ENCODE data around the gene RHOV. TPM values are rescaled to one million over a fixed set of nuclear protein-coding genes. Genes with fewer than 3 reads are reported as not detected.
A peak's percentile ranks its signal among the peaks of the same experiment; 100 is the strongest.

Gene RHOV
- total RNA-seq, 1 donor from 2014 or later = 7.1 TPM

DNA sequence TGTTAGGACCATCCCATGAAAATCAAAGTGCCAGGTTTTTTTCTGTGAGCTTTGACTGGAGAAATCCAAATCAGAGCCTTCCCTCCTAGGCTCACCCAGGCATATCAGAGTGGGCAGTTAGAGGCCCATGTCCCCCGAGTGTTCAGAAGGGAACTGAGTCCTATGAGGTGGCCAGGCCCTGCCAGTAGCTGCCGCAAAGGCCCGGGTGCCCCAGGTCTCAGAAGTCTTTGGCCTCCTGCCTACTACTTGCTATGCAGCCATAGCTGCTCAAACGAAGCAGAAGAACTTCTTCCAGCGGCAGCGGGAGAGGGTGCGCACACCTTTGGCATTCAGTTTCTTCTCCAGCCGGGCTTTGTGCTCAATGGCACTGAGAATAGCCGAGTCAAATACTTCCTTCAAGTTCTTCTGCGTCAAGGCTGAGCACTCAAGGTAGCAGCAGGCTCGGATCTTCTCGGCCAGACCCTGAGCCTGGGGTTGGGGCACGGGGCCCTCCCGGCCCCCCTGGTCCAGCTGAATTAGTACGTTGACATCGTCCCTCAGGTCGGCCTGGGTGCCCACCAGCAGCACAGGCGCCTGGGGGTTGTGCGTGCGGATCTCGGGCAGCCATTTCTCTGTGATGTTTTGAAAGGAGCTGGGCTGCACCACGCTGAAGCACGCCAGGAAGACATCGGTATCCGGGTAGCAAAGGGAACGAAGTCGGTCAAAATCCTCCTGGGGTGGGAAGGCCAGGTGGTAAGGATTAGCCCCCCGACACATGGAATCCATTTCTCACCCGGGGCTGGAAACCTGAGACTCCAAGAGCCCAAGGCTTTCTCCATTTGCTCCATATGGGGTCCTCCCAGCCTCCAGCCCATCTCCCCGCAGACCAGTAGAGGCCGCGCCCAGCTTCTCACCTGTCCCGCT, 992 bp downstream of the RHOV start:
- TF ChIP-seq, protein P1, sequence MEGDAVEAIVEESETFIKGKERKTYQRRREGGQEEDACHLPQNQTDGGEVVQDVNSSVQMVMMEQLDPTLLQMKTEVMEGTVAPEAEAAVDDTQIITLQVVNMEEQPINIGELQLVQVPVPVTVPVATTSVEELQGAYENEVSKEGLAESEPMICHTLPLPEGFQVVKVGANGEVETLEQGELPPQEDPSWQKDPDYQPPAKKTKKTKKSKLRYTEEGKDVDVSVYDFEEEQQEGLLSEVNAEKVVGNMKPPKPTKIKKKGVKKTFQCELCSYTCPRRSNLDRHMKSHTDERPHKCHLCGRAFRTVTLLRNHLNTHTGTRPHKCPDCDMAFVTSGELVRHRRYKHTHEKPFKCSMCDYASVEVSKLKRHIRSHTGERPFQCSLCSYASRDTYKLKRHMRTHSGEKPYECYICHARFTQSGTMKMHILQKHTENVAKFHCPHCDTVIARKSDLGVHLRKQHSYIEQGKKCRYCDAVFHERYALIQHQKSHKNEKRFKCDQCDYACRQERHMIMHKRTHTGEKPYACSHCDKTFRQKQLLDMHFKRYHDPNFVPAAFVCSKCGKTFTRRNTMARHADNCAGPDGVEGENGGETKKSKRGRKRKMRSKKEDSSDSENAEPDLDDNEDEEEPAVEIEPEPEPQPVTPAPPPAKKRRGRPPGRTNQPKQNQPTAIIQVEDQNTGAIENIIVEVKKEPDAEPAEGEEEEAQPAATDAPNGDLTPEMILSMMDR (IDR thresholded peaks at IDR 0.05; ENCODE audit: insufficient read depth, low read length, severe bottlenecking) = no peak
- no peak for DNase-seq (ENCODE audit: low read depth)
- no peaks in the 10 kb centered on the region for H3K27me3 ChIP-seq (ENCODE audit: control insufficient read depth, insufficient read depth, low read length)
- no peak for FAIRE-seq
- H3K36me3 ChIP-seq (ENCODE audit: control insufficient read depth, insufficient read depth, low read length) = no peaks in the 10 kb centered on the region
- peak overlapping the region; percentile 70 for H3K4me3 ChIP-seq (ENCODE audit: low read depth, low read length)

- TF ChIP-seq, protein P1 (IDR thresholded peaks at IDR 0.05; ENCODE audit: insufficient read depth, low read length, severe bottlenecking) = no peak
- H3K4me3 ChIP-seq (ENCODE audit: low read depth, low read length) = peak overlapping the region; percentile 70
- FAIRE-seq = peak; percentile 7
Measured at GRCh38 chr15:40871749-40872617, 2.1 kb downstream of the RHOV start.

DNA sequence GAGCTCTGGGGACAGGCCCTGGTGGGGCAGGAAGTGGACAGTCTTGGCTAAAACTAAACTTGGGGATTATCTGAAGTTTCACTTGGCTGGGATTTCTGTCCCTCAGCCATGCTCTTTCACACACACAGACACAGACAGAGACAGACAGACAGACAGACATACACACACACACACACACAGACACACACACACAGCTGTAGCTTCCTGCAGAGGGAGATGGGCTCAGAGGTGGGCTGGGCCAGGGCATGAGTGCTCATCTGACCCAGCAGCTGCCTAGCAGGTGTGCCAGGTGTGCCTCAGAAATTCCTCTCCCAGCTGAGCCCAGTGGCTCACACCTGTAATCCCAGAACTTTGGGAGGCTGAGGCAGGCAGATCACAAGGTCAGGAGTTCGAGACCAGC, 3.3 kb downstream of the RHOV start:
- DNase-seq (ENCODE audit: low read depth) (no peak), FAIRE-seq (no peak)
- no peak overlapping the region for H3K4me3 ChIP-seq (ENCODE audit: low read depth, low read length)
- H3K27me3 ChIP-seq (ENCODE audit: control insufficient read depth, insufficient read depth, low read length) = no peaks in the 10 kb centered on the region
- TF ChIP-seq, protein P1 (IDR thresholded peaks at IDR 0.05; ENCODE audit: insufficient read depth, low read length, severe bottlenecking) = no peak
- H3K36me3 ChIP-seq (ENCODE audit: control insufficient read depth, insufficient read depth, low read length) = no peaks in the 10 kb centered on the region

More at GRCh38 chr15:40871749-40872617, 2.1 kb downstream of the RHOV start:
- Histone ChIP-seq H3K36me3 (ENCODE audit: control insufficient read depth, insufficient read depth, low read length) (no peaks in the 10 kb centered on the region), H3K27me3 (ENCODE audit: control insufficient read depth, insufficient read depth, low read length) (no peaks in the 10 kb centered on the region)
- peak; percentile 94 for DNase-seq (ENCODE audit: low read depth)

DNA sequence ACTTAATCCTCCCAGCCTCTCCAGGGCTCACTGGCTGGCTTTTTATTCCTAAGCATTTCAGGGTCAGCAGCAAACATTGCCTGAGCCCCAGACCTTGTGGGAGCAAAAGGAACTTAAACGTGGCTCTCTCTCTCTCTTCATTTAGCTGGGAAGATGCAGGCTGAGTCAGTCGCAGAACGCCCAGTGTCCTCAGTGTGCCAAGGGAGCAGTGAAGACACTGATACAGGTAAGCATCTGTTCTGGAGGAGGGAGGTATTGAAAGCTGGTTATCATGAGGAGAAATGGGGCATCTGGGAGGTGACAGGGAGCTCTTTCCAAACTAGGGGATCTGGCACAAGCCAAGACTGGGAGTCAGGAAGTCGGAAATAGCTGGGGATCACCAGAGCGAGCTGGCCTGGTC, 4.3 kb downstream of the RHOV start:
- Histone ChIP-seq H3K36me3 (ENCODE audit: control insufficient read depth, insufficient read depth, low read length) (no peaks in the 10 kb centered on the region), H3K4me3 (ENCODE audit: low read depth, low read length) (no peak overlapping the region), H3K27me3 (ENCODE audit: control insufficient read depth, insufficient read depth, low read length) (no peaks in the 10 kb centered on the region)
- TF ChIP-seq, protein P1 (IDR thresholded peaks at IDR 0.05; ENCODE audit: insufficient read depth, low read length, severe bottlenecking) = no peak
- FAIRE-seq (no peak), DNase-seq (ENCODE audit: low read depth) (no peak)

DNA sequence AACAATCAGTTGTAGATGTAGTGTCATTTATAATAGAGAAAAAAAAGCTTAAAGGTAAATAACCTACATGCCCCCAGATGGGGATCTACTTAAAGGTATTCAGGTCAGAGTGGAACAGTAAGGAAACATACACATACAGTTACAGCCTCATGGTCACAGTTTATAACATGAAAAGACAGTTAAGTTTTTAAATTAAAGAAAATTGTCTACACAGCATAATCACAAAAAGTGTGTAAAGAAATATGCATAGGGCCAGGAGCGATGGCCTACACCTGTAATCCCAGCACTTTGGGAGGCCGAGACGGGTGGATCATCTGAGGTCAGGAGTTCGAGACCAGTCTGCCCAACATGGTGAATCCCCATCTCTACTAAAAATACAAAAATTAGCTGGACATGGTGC, 6.8 kb downstream of the RHOV start:
- Histone ChIP-seq H3K4me3 (ENCODE audit: low read depth, low read length) (no peak overlapping the region), H3K27me3 (ENCODE audit: control insufficient read depth, insufficient read depth, low read length) (no peaks in the 10 kb centered on the region), H3K36me3 (ENCODE audit: control insufficient read depth, insufficient read depth, low read length) (no peaks in the 10 kb centered on the region)
- DNase-seq (ENCODE audit: low read depth) (no peak), FAIRE-seq (no peak)
- TF ChIP-seq, protein P1 (IDR thresholded peaks at IDR 0.05; ENCODE audit: insufficient read depth, low read length, severe bottlenecking) = no peak

Measured in bronchial epithelial cell (primary cell).